ENCODE measurements around the gene MRTFA. TPM values are rescaled to one million over a fixed set of nuclear protein-coding genes. Genes with fewer than 3 reads are reported as not detected.
A peak's percentile ranks its signal among the peaks of the same experiment; 100 is the strongest.

Gene MRTFA
- total RNA-seq, 2 experiments from 2014 or later: 55.3 to 58.9 TPM

DNA sequence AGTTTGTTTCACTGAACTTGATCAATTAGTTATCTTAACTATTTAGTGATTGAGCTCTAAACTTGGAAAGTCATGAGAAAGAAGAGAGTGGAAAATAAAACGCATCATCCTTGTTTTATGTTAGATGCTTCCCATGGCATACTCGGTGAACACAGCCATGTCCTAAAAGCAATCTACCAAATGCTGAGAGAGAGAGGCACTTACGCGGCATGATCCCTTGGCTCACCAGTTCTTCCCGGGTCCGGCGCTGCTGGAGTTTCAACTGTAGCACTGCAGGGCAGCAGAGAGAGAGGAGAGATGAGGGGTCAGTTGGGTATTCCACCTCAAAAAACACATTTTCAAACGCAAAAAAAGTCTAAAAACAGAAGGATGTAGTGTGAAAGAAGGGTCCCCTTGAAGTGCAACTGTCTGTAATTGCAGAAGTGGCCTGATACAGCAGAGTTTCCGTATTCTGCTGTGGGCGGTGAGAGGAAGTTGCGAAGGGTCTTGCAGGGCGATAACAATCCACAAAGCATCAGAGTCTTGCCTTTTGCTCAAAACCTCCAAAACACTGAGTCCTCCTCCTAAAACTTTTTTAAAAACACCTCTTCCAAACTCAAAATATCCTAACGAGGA lies 173.4 kb downstream of the MRTFA start:
- CTCF ChIA-PET: interaction anchor here (1.0 to 1.8 kb wide), 4 partner anchors 17 to 26 kb away, joined by 3 to 9 read pairs (median 6); no protein-coding TSS in a partner anchor
- TF ChIP-seq CTCF (IDR thresholded peaks at IDR 0.05): no peak
- POLR2A ChIA-PET: interaction anchor here (0.5 to 3.7 kb wide), 16 partner anchors 9 to 983 kb away, joined by 3 to 57 read pairs (median 5); partner anchors contain the start of genes ATF4, MRTFA and TOB2
- ATAC-seq (ENCODE audit: poor library complexity): peak; percentile 81
- Mint-ChIP-seq H3K4me3 (peak overlapping the region; percentile 96), H3K27ac (peak overlapping the region; percentile 98), H3K27me3 (no peaks in the 10 kb centered on the region), H3K4me1 (ENCODE audit: low read depth) (peaks cover 87% of the 10 kb centered on the region), H3K9me3 (no peaks in the 10 kb centered on the region), H3K36me3 (ENCODE audit: low read depth) (peaks cover 46% of the 10 kb centered on the region)
- H3K27ac ChIP-seq (ENCODE audit: low read depth in 1 of 2, low read length in 2 of 2): peak overlapping the region; percentile 76 to 78
- intact Hi-C loops (cut with DNase I, micrococcal nuclease): loop anchor here in 1 of 2 experiments (2.0 kb wide), 1 partner anchor 24 kb away; no protein-coding TSS in a partner anchor
- H3K36me3 ChIP-seq (ENCODE audit: insufficient read depth, low read length): peaks cover 16% of the 10 kb centered on the region
- H3K4me3 ChIP-seq (ENCODE audit: low read length): peak overlapping the region; percentile 79
- peaks cover 49% of the 10 kb centered on the region for H3K4me1 ChIP-seq (ENCODE audit: insufficient read depth, low read length)
- H3K27me3 ChIP-seq (ENCODE audit: control insufficient read depth in 1 of 2, insufficient read depth in 2 of 2, low read length in 2 of 2): no peaks in the 10 kb centered on the region
- DNase-seq: peak; percentile 10 to 73 (median 44)
- no peaks in the 10 kb centered on the region for H3K9me3 ChIP-seq (ENCODE audit: control insufficient read depth in 1 of 2, insufficient read depth in 1 of 2, low read length in 2 of 2)

- Histone ChIP-seq H3K4me3 (ENCODE audit: low read length) (peak overlapping the region; percentile 79), H3K27ac (ENCODE audit: low read depth in 1 of 2, low read length in 2 of 2) (peak overlapping the region; percentile 76 to 78), H3K4me1 (ENCODE audit: insufficient read depth, low read length) (peaks cover 53% of the 10 kb centered on the region), H3K36me3 (ENCODE audit: insufficient read depth, low read length) (peaks cover 18% of the 10 kb centered on the region), H3K27me3 (ENCODE audit: control insufficient read depth in 1 of 2, insufficient read depth in 2 of 2, low read length in 2 of 2) (no peaks in the 10 kb centered on the region), H3K9me3 (ENCODE audit: control insufficient read depth in 1 of 2, insufficient read depth in 1 of 2, low read length in 2 of 2) (no peaks in the 10 kb centered on the region)
- intact Hi-C loops (cut with DNase I, micrococcal nuclease): loop anchor here in 1 of 2 experiments (2.0 kb wide), 1 partner anchor 24 kb away; no protein-coding TSS in a partner anchor
- Mint-ChIP-seq H3K4me3 (peak overlapping the region; percentile 96), H3K27ac (peak overlapping the region; percentile 98), H3K4me1 (ENCODE audit: low read depth) (peaks cover 87% of the 10 kb centered on the region), H3K9me3 (no peaks in the 10 kb centered on the region), H3K36me3 (ENCODE audit: low read depth) (peaks cover 53% of the 10 kb centered on the region), H3K27me3 (no peaks in the 10 kb centered on the region)
- peak in 9 of 14 experiments; percentile 6 to 57 (median 41) for DNase-seq
- POLR2A ChIA-PET: interaction anchor here (0.8 to 3.7 kb wide), 8 partner anchors 9 to 942 kb away, joined by 3 to 57 read pairs (median 7); partner anchors contain the start of genes ATF4 and MRTFA
- no peak for TF ChIP-seq CTCF (IDR thresholded peaks at IDR 0.05)
- peak; percentile 45 for ATAC-seq (ENCODE audit: poor library complexity)
- CTCF ChIA-PET: interaction anchor here (1.5 to 1.8 kb wide), 2 partner anchors 22 to 25 kb away, joined by 3 to 7 read pairs; no protein-coding TSS in a partner anchor
Observed at GRCh38 chr22:40462195-40462984, 174.1 kb downstream of the MRTFA start.

- ChIA-PET POLR2A (interaction anchor here (2.0 kb wide), 1 partner anchor 9 kb away, joined by 25 read pairs; no protein-coding TSS in a partner anchor), CTCF (interaction anchor here (2.1 kb wide), 1 partner anchor 17 kb away, joined by 8 read pairs; no protein-coding TSS in a partner anchor)
- intact Hi-C loops (cut with DNase I, micrococcal nuclease): no loop called here
- Mint-ChIP-seq H3K9me3 (no peaks in the 10 kb centered on the region), H3K4me1 (ENCODE audit: low read depth) (peaks cover 81% of the 10 kb centered on the region), H3K4me3 (no peak overlapping the region), H3K36me3 (ENCODE audit: low read depth) (peaks cover 73% of the 10 kb centered on the region), H3K27ac (peak overlapping the region; percentile 83), H3K27me3 (no peaks in the 10 kb centered on the region)
- no peak for ATAC-seq (ENCODE audit: poor library complexity)
- H3K4me3 ChIP-seq (ENCODE audit: low read length): no peak overlapping the region
- DNase-seq: no peak
- H3K27me3 ChIP-seq (ENCODE audit: control insufficient read depth in 1 of 2, insufficient read depth in 2 of 2, low read length in 2 of 2): no peaks in the 10 kb centered on the region
- H3K4me1 ChIP-seq (ENCODE audit: insufficient read depth, low read length): peaks cover 64% of the 10 kb centered on the region
- H3K9me3 ChIP-seq (ENCODE audit: control insufficient read depth in 1 of 2, insufficient read depth in 1 of 2, low read length in 2 of 2): no peaks in the 10 kb centered on the region
- no peak overlapping the region for H3K27ac ChIP-seq (ENCODE audit: low read depth in 1 of 2, low read length in 2 of 2)
- H3K36me3 ChIP-seq (ENCODE audit: insufficient read depth, low read length): peaks cover 8% of the 10 kb centered on the region
- TF ChIP-seq CTCF (IDR thresholded peaks at IDR 0.05): no peak
Observed at GRCh38 chr22:40453671-40454070, 182.8 kb downstream of the MRTFA start.

Measured in CD4-positive, alpha-beta T cell (primary cell).